SU-DHL-6 (cell line): ENCODE results near the gene GNAT2.
A peak's percentile ranks its signal among the peaks of the same experiment; 100 is the strongest.

Source experiments
- H2AFZ ChIP-seq: fragments of 200-600 bp; sonication (generic); 2 replicates; pipeline ENCODE4 v1.6.1; 2014; ENCODE audit warnings: low read depth, mild to moderate bottlenecking, moderate library complexity, mixed read lengths, antibody characterized with exemption, low read length; ENCODE audit not compliant: severe bottlenecking
- H3F3A ChIP-seq: fragments of 200-600 bp; shearing (Covaris generic); 2 replicates; pipeline ENCODE4 v1.6.0; 2016; ENCODE audit warnings: antibody characterized with exemption, mild to moderate bottlenecking; ENCODE audit not compliant: insufficient read depth
- H3K27ac ChIP-seq: fragments of 200-600 bp; sonication (generic); 2 replicates; pipeline ENCODE4 v1.5.1; 2016; ENCODE audit warnings: low read depth, mild to moderate bottlenecking, low read length, moderate library complexity, mixed read lengths
- H3K27me3 ChIP-seq: fragments of 200-600 bp; sonication (generic), shearing (Covaris generic); 2 replicates; pipeline ENCODE4 v1.6.0; 2014; ENCODE audit warnings: mild to moderate bottlenecking, low read length
- H3K36me3 ChIP-seq: fragments of 200-600 bp; sonication (generic); 2 replicates; pipeline ENCODE4 v1.6.1; 2014; ENCODE audit warnings: mild to moderate bottlenecking, low read length, mixed read lengths
- H3K4me2 ChIP-seq: fragments of 300-600, 200-600 bp; shearing (Covaris generic), sonication (generic); 2 replicates; pipeline ENCODE4 v1.6.0; 2014; ENCODE audit warnings: low read length, low read depth, mild to moderate bottlenecking; ENCODE audit not compliant: poor library complexity, severe bottlenecking
- H3K4me3 ChIP-seq: fragments of 200-600 bp; sonication (generic); 2 replicates; pipeline ENCODE4 v1.5.1; 2014; ENCODE audit warnings: antibody characterized with exemption, low read length, mild to moderate bottlenecking, mixed read lengths; ENCODE audit not compliant: insufficient read depth, poor library complexity, severe bottlenecking
- H3K79me2 ChIP-seq: fragments of 200-600 bp; sonication (generic); 2 replicates; pipeline ENCODE4 v1.6.1; 2014; ENCODE audit warnings: mild to moderate bottlenecking, low read length, moderate library complexity; ENCODE audit not compliant: insufficient read depth
- H3K9ac ChIP-seq: fragments of 200-600 bp; sonication (generic); 2 replicates; pipeline ENCODE4 v1.7.0; 2014; ENCODE audit warnings: mild to moderate bottlenecking, low read length
- H3K9me2 ChIP-seq: fragments of 200-600 bp; sonication (generic); replicated peaks from 2 replicates; pipeline ENCODE4 v1.6.1; 2014; ENCODE audit warnings: low read length; ENCODE audit not compliant: insufficient read depth
- H3K9me3 ChIP-seq: fragments of 200-600 bp; sonication (generic); 2 replicates; pipeline ENCODE4 v1.6.1; 2014; ENCODE audit warnings: low read length, mixed read lengths; ENCODE audit not compliant: insufficient read depth
- H4K20me1 ChIP-seq: fragments of 200-600 bp; sonication (generic); 2 replicates; pipeline ENCODE4 v1.6.1; 2014; ENCODE audit warnings: low read depth, mild to moderate bottlenecking, antibody characterized with exemption, low read length, moderate library complexity, mixed read lengths
- CTCF ChIP-seq: fragments of 200-600 bp; sonication (generic); IDR thresholded peaks from one replicate; pipeline ENCODE4 v1.5.1; 2017; ENCODE audit warnings: antibody characterized with exemption, mild to moderate bottlenecking, low read length, moderate library complexity; ENCODE audit not compliant: insufficient read depth, poor library complexity, severe bottlenecking
- EZH2phosphoT487 ChIP-seq: fragments of 200-600 bp; sonication (generic), shearing (Covaris generic); conservative IDR thresholded peaks from 2 replicates; pipeline ENCODE4 v1.6.1; 2018; ENCODE audit warnings: mild to moderate bottlenecking, antibody characterized with exemption, low read length, moderate library complexity, mixed read lengths

GNAT2 gene

GRCh38 chr1:109621379-109622136 lies 2.1 kb upstream of the GNAT2 start:
- Histone ChIP-seq H3K27ac (peak overlapping the region; percentile 27), H3K9ac (peak overlapping the region; percentile 77), H3F3A (peaks cover 17% of the 10 kb centered on the region), H3K9me2 (no peaks in the 10 kb centered on the region), H2AFZ (no peak overlapping the region), H3K36me3 (no peaks in the 10 kb centered on the region), H3K27me3 (no peaks in the 10 kb centered on the region), H4K20me1 (no peaks in the 10 kb centered on the region), H3K4me2 (peak overlapping the region; percentile 85), H3K9me3 (no peaks in the 10 kb centered on the region), H3K79me2 (peaks cover 25% of the 10 kb centered on the region; the same call in 1 of the 2 replicates), H3K4me3 (peak overlapping the region; percentile 79)
- TF ChIP-seq CTCF (no peak), EZH2phosphoT487 (no peak)

GRCh38 chr1:109620841-109621286 lies 1.4 kb upstream of the GNAT2 start:
- Histone ChIP-seq H4K20me1 (no peaks in the 10 kb centered on the region), H3K79me2 (peaks cover 25% of the 10 kb centered on the region; the same call in 1 of the 2 replicates), H3F3A (peaks cover 17% of the 10 kb centered on the region), H3K9me2 (no peaks in the 10 kb centered on the region), H3K27ac (peak overlapping the region; percentile 25), H3K4me2 (peak overlapping the region; percentile 85), H3K4me3 (peak overlapping the region; percentile 79), H3K9me3 (no peaks in the 10 kb centered on the region), H2AFZ (no peak overlapping the region), H3K27me3 (no peaks in the 10 kb centered on the region), H3K9ac (peak overlapping the region; percentile 77), H3K36me3 (no peaks in the 10 kb centered on the region)
- no peak for TF ChIP-seq EZH2phosphoT487
- no peak for TF ChIP-seq CTCF

DNA sequence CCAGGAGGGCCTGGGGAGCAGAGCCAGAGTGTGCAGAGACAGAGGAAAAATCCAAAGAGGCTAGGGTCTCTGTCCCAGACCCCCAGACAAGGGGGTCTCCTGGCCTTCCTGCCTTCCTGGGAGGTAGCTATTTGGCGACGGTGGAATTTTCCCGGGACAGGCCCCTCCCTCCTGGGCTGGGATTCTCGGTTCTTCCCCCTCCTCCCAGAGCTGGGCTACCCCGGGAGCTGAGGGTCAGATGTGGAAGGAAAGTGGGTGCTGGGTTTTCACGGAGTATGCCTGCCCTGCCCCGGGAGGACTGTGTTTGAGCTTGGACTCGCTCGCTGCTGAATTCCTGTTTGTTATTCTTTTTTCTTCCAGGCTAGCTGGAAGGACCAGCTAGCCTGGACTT lies 980 bp upstream of the GNAT2 start:
- peak overlapping the region; percentile 79 for H3K4me3 ChIP-seq
- no peaks in the 10 kb centered on the region for H3K27me3 ChIP-seq
- H4K20me1 ChIP-seq, result no peaks in the 10 kb centered on the region
- H3K9me3 ChIP-seq, result no peaks in the 10 kb centered on the region
- peaks cover 25% of the 10 kb centered on the region; the same call in 1 of the 2 replicates for H3K79me2 ChIP-seq
- H2AFZ ChIP-seq, result peak overlapping the region; percentile 89
- H3K9me2 ChIP-seq, result no peaks in the 10 kb centered on the region
- H3K4me2 ChIP-seq, result peak overlapping the region; percentile 85
- peaks cover 17% of the 10 kb centered on the region for H3F3A ChIP-seq
- peak overlapping the region; percentile 77 for H3K9ac ChIP-seq
- H3K27ac ChIP-seq, result peak overlapping the region; percentile 5; the same call in 1 of the 2 replicates
- no peaks in the 10 kb centered on the region for H3K36me3 ChIP-seq
- TF ChIP-seq EZH2phosphoT487 (no peak), CTCF (no peak)
